ENCODE results near the gene EEF2K. TPM values are rescaled to one million over a fixed set of nuclear protein-coding genes. Genes with fewer than 3 reads are reported as not detected.

EEF2K gene
- total RNA-seq, 2 donors from 2014 or later, result 9.8 to 15.8 TPM

DNA sequence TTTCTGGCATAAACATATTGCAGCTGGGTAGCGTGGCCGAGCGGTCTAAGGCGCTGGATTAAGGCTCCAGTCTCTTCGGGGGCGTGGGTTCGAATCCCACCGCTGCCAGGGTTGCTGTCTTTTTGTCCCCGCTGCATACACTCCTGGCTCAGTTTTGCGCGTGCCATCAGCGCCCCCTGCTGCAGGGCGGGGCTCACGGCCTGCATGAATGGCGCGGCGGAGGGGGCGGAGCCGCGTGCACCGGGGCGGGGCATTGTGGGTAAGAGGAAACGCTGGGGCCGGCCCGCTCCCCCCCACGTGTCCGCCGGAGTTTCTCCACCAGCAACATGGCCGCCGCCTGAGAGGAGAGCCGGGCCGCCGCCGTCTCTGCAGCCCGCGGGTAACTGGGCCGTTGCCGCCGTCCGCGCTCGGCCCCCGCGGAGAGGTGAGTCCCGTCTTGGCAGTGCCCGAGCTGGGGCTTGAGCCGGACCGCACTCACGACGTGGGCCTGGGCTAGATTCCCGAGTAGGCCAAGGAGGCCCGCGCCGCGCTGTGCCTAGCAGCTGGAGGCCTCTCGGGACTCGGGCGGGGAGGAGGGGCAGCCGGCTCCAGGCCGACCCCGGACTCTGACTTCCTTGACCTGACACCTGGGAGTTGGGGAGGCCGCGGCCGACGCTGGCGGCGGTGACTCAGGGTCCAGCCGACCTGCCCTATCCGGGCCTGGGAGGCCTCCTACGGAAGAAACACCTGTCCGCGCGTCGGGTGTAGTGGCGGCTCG lies 91.2 kb downstream of the EEF2K start, which contains the start of gene POLR3E:
Gene POLR3E (plus strand): TSS at position 296 of the 757 bp plus-strand sequence. CDS start 5,560 bp downstream, outside the sequence.
- H3K27me3 ChIP-seq (ENCODE audit: control insufficient read depth, insufficient read depth, low read length, poor library complexity, severe bottlenecking), result no peaks in the 10 kb centered on the region
- no peaks in the 10 kb centered on the region for H3K4me1 ChIP-seq (ENCODE audit: control insufficient read depth, insufficient read depth, low read length)
- peak within 1 kb of the TSS; percentile 97 for H3K27ac Mint-ChIP-seq
- peak within 1 kb of the TSS; percentile 93 for H3K9ac ChIP-seq (ENCODE audit: extremely low read depth, low read length, poor library complexity, severe bottlenecking)
- H3K4me3 Mint-ChIP-seq, result peak within 1 kb of the TSS; percentile 85
- no peaks in the 10 kb centered on the region for H3K9me3 ChIP-seq (ENCODE audit: control insufficient read depth, low read length)
- TF ChIP-seq, protein P1, sequence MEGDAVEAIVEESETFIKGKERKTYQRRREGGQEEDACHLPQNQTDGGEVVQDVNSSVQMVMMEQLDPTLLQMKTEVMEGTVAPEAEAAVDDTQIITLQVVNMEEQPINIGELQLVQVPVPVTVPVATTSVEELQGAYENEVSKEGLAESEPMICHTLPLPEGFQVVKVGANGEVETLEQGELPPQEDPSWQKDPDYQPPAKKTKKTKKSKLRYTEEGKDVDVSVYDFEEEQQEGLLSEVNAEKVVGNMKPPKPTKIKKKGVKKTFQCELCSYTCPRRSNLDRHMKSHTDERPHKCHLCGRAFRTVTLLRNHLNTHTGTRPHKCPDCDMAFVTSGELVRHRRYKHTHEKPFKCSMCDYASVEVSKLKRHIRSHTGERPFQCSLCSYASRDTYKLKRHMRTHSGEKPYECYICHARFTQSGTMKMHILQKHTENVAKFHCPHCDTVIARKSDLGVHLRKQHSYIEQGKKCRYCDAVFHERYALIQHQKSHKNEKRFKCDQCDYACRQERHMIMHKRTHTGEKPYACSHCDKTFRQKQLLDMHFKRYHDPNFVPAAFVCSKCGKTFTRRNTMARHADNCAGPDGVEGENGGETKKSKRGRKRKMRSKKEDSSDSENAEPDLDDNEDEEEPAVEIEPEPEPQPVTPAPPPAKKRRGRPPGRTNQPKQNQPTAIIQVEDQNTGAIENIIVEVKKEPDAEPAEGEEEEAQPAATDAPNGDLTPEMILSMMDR (conservative IDR thresholded peaks at IDR 0.05), result peak; percentile 92
- no peaks in the 10 kb centered on the region for H3K27me3 Mint-ChIP-seq (ENCODE audit: insufficient read depth)
- peak within 1 kb of the TSS; percentile 96 for H3K4me3 ChIP-seq (ENCODE audit: low read length)
- peaks cover 3% of the 10 kb centered on the region for H3K36me3 ChIP-seq (ENCODE audit: control insufficient read depth, insufficient read depth, low read length)
- peaks cover 11% of the 10 kb centered on the region for H3K36me3 Mint-ChIP-seq (ENCODE audit: low read depth)
- peak within 1 kb of the TSS; percentile 92 for H3K27ac ChIP-seq (ENCODE audit: low read depth, low read length)
- WGBS, 2 experiments (ENCODE audit: insufficient coverage in 1 of 2, insufficient read length in 1 of 2), result 0% methylated on average over 23 to 76 of the region's 76 CpGs
- H3K9me3 Mint-ChIP-seq, result no peaks in the 10 kb centered on the region
- H3K4me1 Mint-ChIP-seq, result peaks cover 11% of the 10 kb centered on the region
- DNase-seq, result peak; percentile 100

DNA sequence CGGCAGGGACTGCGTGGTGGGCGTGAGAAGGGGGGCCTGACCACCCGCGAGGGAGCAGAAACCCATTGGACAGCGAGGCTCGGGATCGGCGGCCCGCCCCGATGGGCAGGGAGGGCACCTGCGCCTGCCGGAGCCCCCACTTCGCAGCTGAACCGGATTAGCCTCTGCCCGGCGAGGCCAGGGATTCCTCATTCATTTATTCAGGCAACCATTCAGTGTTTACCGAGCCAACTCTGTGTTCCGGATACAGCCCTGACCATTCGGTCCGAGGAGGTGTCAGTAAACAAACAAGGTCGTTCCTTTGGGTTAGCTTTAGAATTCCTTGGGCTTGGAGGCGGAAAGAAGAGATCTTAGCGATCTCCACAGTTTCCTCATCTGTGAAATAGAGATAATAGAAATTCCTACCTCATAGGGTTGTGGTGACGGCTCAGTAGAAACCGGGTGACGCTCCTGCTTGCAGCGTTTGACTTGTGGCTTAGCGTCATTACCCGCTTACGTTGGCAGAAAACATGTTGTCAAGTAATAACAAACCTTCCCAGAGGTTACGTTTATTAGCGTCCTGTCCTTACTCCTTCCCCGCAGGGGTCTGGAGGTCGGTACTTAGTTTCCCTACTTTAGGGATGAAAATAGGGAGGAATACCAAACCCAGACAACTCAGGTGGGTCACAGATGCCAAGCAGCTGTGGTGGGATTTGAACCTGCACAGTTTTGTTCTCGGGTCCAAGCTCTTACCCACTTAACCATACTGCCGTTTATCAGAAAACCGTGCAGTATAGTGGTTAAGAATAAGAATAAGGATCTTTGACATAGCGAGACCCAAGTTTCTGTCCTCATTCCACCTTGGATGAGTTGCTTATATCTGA lies 92.0 kb downstream of the EEF2K start:
- Mint-ChIP-seq H3K36me3 (ENCODE audit: low read depth) (peaks cover 19% of the 10 kb centered on the region), H3K4me3 (peak overlapping the region; percentile 85), H3K27me3 (ENCODE audit: insufficient read depth) (no peaks in the 10 kb centered on the region), H3K4me1 (peaks cover 11% of the 10 kb centered on the region), H3K9me3 (no peaks in the 10 kb centered on the region), H3K27ac (peak overlapping the region; percentile 97)
- Histone ChIP-seq H3K27ac (ENCODE audit: low read depth, low read length) (peak overlapping the region; percentile 92), H3K4me1 (ENCODE audit: control insufficient read depth, insufficient read depth, low read length) (no peaks in the 10 kb centered on the region), H3K9me3 (ENCODE audit: control insufficient read depth, low read length) (no peaks in the 10 kb centered on the region), H3K4me3 (ENCODE audit: low read length) (peak overlapping the region; percentile 96), H3K9ac (ENCODE audit: extremely low read depth, low read length, poor library complexity, severe bottlenecking) (peak overlapping the region; percentile 93), H3K27me3 (ENCODE audit: control insufficient read depth, insufficient read depth, low read length, poor library complexity, severe bottlenecking) (no peaks in the 10 kb centered on the region), H3K36me3 (ENCODE audit: control insufficient read depth, insufficient read depth, low read length) (peaks cover 11% of the 10 kb centered on the region)
- TF ChIP-seq, protein P1 (conservative IDR thresholded peaks at IDR 0.05), result no peak
- DNase-seq, result peak; percentile 85
- 10 to 11% methylated on average over 17 to 39 of the region's 39 CpGs for WGBS, 2 experiments (ENCODE audit: insufficient coverage in 1 of 2, insufficient read length in 1 of 2)

DNA sequence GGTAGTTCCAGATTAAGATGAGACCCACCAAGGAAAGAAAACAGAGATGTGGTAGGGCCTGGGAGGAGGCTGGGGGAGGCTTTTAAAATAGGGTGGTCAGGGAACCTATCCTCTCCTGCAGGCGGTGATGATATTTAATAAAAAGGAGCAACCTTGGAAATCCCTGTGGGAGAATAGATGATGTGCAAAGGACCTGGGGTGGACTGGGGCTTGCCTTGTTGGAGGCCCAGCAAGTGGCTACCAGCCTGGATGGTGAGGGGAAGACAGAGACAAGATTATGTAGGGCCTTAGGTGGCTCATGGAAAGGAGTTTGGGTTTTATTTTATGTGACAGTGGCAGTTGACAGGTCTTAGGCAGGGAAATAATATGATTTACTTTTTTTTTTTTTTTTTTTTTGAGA lies 93.0 kb downstream of the EEF2K start:
- WGBS, 2 experiments (ENCODE audit: insufficient coverage in 1 of 2, insufficient read length in 1 of 2), result 100% methylated on average over 1 of the region's 1 CpG
- Histone ChIP-seq H3K9me3 (ENCODE audit: control insufficient read depth, low read length) (no peaks in the 10 kb centered on the region), H3K27me3 (ENCODE audit: control insufficient read depth, insufficient read depth, low read length, poor library complexity, severe bottlenecking) (no peaks in the 10 kb centered on the region), H3K36me3 (ENCODE audit: control insufficient read depth, insufficient read depth, low read length) (peaks cover 15% of the 10 kb centered on the region), H3K4me1 (ENCODE audit: control insufficient read depth, insufficient read depth, low read length) (no peaks in the 10 kb centered on the region), H3K4me3 (ENCODE audit: low read length) (peak overlapping the region; percentile 96), H3K9ac (ENCODE audit: extremely low read depth, low read length, poor library complexity, severe bottlenecking) (no peak overlapping the region), H3K27ac (ENCODE audit: low read depth, low read length) (no peak overlapping the region)
- H3K4me3 Mint-ChIP-seq, result no peak overlapping the region
- peaks cover 11% of the 10 kb centered on the region for H3K4me1 Mint-ChIP-seq
- no peak for DNase-seq
- H3K27me3 Mint-ChIP-seq (ENCODE audit: insufficient read depth), result no peaks in the 10 kb centered on the region
- H3K9me3 Mint-ChIP-seq, result no peaks in the 10 kb centered on the region
- peaks cover 24% of the 10 kb centered on the region for H3K36me3 Mint-ChIP-seq (ENCODE audit: low read depth)
- TF ChIP-seq, protein P1 (conservative IDR thresholded peaks at IDR 0.05), result no peak
- no peak overlapping the region for H3K27ac Mint-ChIP-seq

All from endodermal cell (in vitro differentiated cells).